GM12874 (cell line): ENCODE data around the gene ZNRF2.

Source experiments
- TF ChIP-seq, protein P1 (sequence below): IDR thresholded peaks from 2 replicates; pipeline ENCODE4 v1.5.1; 2011; ENCODE audit warnings: low read depth, mild to moderate bottlenecking, control low read depth, low read length, moderate library complexity; ENCODE audit not compliant: insufficient read depth

The ZNRF2 gene

DNA sequence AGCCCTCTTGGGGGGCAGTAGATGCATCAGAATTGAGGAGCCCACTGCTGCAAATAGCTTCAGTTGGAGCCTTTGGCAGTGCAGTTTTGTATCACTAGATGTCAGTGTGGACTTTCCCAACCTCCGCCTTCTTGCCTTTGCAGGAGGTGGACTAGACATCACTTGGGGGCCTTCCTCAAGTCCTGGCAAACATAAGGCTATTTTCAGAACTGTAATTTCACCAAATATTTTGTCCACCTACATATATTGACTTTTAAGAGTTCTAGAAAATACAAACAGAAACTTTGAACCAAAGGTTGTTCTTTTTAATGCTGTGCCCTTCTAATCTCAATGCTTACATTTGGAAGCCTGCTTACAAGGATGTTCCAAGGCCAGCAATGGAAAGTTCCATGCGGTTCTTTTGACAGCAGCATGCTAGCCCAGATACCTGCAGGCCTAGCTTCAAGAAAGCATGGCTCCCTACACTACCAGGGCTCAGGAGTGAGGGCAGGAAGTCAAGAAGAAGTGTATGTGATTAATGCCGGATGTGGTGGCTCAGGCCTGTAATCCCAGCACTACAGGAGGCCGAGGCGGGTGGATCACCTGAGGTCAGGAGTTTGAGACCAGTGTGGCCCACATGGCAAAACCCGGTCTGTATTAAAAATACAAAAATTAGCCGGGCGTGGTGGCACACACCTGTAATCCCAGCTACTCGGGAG is 8.0 kb upstream of the ZNRF2 start:
- TF ChIP-seq, protein P1, sequence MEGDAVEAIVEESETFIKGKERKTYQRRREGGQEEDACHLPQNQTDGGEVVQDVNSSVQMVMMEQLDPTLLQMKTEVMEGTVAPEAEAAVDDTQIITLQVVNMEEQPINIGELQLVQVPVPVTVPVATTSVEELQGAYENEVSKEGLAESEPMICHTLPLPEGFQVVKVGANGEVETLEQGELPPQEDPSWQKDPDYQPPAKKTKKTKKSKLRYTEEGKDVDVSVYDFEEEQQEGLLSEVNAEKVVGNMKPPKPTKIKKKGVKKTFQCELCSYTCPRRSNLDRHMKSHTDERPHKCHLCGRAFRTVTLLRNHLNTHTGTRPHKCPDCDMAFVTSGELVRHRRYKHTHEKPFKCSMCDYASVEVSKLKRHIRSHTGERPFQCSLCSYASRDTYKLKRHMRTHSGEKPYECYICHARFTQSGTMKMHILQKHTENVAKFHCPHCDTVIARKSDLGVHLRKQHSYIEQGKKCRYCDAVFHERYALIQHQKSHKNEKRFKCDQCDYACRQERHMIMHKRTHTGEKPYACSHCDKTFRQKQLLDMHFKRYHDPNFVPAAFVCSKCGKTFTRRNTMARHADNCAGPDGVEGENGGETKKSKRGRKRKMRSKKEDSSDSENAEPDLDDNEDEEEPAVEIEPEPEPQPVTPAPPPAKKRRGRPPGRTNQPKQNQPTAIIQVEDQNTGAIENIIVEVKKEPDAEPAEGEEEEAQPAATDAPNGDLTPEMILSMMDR: peak; percentile 77

DNA sequence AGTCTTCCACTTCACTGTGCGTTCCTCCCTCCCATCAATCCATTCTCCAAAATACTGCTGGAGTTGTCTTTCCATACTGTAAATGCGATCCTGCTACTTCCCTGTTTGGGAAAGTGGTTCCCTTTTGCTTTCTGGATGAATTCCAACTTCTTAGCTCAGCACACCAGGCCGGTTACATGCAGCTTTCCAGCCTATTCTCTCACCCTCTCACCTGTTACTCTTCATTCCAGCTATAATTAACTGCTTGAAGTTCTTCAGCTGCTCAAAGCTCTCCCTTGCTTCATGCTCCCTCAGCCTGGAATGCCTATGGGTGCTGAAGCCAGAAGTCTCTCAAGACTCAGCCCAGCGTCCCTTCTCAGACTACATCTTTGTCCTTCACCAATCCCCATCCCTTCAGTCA is 6.0 kb upstream of the ZNRF2 start:
- TF ChIP-seq, protein P1: no peak

DNA sequence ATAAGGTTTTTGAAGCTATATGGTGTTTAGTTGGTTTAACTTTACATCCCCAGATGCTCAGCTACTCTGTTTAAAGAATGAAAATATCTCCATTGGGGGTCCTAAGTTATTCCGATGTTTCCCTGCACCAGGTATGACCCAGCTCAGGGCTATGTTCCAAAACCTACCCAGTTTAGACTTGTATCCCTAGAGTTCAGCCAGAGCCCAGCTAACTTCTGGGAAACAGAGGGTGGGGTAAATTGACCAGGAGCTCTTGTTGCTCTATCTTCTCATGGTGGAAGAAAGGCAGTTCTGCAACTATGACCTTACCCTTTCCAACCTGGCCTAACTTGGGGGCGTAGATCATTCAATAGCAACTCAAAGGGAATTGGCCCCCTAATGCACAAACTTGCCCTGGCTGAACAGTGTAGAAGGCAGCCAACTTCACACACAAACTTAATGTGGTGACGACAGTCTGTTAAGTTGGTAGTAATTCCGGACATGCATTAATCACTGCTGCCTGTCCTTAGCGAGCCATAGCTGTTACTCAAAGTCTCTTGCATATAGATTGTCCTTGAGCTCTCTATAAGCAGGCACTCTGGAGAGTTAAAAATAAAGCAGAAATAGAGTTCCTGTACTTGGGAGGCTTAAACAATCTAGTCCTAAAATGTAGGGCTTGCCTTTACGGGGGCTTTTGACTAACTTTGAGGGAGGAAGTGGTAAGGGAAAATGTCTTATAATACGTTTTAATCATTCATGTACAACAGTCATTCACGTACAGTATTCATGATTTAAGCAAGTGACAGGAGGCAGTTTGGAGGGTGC is 5.3 kb upstream of the ZNRF2 start:
- TF ChIP-seq, protein P1: no peak

DNA sequence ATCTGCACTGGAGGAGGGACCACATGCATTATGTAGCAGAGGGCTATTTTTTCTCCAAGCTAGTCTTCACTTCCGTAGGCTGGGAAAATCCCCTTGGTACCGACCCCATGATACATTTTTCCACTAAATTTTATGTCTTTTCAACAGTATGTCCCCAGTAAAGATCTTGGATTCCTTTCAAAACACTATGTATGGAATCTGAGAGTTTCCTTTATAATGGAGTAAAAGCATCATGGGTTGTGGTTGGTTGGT is 4.8 kb upstream of the ZNRF2 start:
- TF ChIP-seq, protein P1: no peak

DNA sequence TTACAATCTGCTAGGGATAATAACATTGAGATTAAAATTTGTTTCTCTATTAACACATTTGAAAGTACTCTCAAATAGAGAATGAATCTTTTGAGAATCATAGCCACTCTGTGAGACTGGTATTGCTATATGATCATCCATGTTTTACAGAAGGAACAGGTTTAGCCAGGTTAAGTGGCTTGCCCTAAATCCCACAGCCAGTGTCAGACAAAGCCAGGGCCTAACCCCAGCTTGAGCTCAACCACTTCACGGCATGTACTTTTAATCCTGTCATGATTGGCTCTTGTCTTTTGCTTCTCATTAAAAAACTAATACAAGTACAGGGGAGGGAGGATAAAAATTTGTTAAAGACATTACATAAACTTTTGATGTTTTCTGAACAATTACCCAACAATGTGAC is 3.8 kb upstream of the ZNRF2 start:
- TF ChIP-seq, protein P1: no peak

DNA sequence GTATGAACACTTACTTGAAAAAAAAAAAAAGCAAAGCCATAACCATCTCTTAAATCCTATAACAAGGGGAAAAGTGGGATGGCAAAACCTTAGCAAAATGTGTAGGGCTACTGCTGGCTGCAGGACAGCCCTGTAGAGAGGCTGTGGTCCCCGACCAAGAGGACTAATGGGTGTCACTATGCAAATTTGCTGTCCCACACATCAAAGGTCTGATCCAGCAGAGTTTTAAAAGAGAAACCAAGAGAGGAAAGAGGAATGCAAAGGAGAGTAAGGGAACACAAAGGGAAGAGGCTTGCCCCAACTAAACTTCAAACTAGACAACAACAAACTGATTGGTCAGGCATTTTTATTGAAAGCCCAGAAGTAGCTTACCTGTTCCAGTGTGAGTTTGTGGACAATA is 3.1 kb upstream of the ZNRF2 start:
- TF ChIP-seq, protein P1: no peak

DNA sequence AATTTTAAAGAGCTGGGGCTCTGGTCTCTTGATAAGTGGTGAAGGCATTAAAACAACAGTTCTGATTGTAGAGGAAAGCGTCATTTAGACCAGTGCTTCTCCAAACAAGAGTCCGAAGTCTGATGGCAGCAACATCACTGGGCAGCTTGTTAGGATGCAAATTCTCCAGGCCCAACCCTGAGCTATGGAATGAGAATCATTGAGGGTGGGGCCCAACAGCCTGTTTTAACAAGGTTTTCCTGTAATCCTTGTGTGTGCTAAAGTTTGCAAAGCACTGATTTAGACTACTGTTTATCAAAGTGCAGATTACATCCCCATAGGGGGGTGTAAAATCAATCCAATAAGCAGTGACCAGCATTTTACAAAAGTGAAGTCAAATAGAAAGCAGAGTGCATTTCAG is 2.6 kb upstream of the ZNRF2 start:
- TF ChIP-seq, protein P1: no peak
